ENCODE measurements around the gene BST2.
A peak's percentile ranks its signal among the peaks of the same experiment; 100 is the strongest.
"Not testable (repeated sequence)": the region's sequence is repeated elsewhere in the genome, so short reads cannot be mapped to it uniquely, and the experiment has no call there.

The BST2 gene

GRCh38 chr19:17376935-17377600 lies 28.4 kb downstream of the BST2 start, which contains the start of gene PLVAP:
PLVAP (minus strand) TSS chr19:17377342; CDS start chr19:17377288, 54 bp downstream.
- Histone ChIP-seq H3K9me2 (ENCODE audit: low read depth, low read length) (no peaks in the 10 kb centered on the region), H3F3A (ENCODE audit: insufficient read depth, low read length) (no peaks in the 10 kb centered on the region), H3K9ac (ENCODE audit: low read length) (no peak within 1 kb of the TSS), H2AFZ (ENCODE audit: low read length) (no peak within 1 kb of the TSS), H3K4me1 (ENCODE audit: insufficient read depth, low read length, severe bottlenecking) (peaks cover 3% of the 10 kb centered on the region), H3K79me2 (ENCODE audit: insufficient read depth, low read length) (no peaks in the 10 kb centered on the region), H3K4me2 (ENCODE audit: low read length) (no peak within 1 kb of the TSS), H3K9me3 (ENCODE audit: low read length) (no peaks in the 10 kb centered on the region; the same call in 1 of the 2 replicates), H3K27ac (ENCODE audit: low read depth, low read length, poor library complexity, severe bottlenecking) (no peak within 1 kb of the TSS), H4K20me1 (ENCODE audit: insufficient read depth, low read length) (no peaks in the 10 kb centered on the region), H3K27me3 (ENCODE audit: insufficient read depth, low read length) (no peaks in the 10 kb centered on the region), H3K36me3 (ENCODE audit: insufficient read depth, low read length) (no peaks in the 10 kb centered on the region; the same call in 1 of the 2 replicates), H3K4me3 (ENCODE audit: low read depth, low read length, poor library complexity, severe bottlenecking) (no peak within 1 kb of the TSS)
- TF ChIP-seq EZH2 (IDR thresholded peaks at IDR 0.05; ENCODE audit: borderline replicate concordance, low read length): no peak
- TF ChIP-seq CTCF (IDR thresholded peaks at IDR 0.05; ENCODE audit: low read length): no peak

- no peak overlapping the region for H3K9ac ChIP-seq (ENCODE audit: low read length)
- H4K20me1 ChIP-seq (ENCODE audit: insufficient read depth, low read length): no peaks in the 10 kb centered on the region
- H3K27ac ChIP-seq (ENCODE audit: low read depth, low read length, poor library complexity, severe bottlenecking): no peak overlapping the region
- H3K79me2 ChIP-seq (ENCODE audit: insufficient read depth, low read length): no peaks in the 10 kb centered on the region
- no peak overlapping the region for H3K4me3 ChIP-seq (ENCODE audit: low read depth, low read length, poor library complexity, severe bottlenecking)
- 0 out of 2 replicates have a peak overlapping the region, but pooled peaks have one; percentile 6 for H3K4me2 ChIP-seq (ENCODE audit: low read length)
- TF ChIP-seq EZH2 (IDR thresholded peaks at IDR 0.05; ENCODE audit: borderline replicate concordance, low read length) (no peak), CTCF (IDR thresholded peaks at IDR 0.05; ENCODE audit: low read length) (no peak)
- H3K9me2 ChIP-seq (ENCODE audit: low read depth, low read length): no peaks in the 10 kb centered on the region
- H3K27me3 ChIP-seq (ENCODE audit: insufficient read depth, low read length): peaks cover 3% of the 10 kb centered on the region; the same call in 1 of the 2 replicates
- no peaks in the 10 kb centered on the region for H3K9me3 ChIP-seq (ENCODE audit: low read length)
- H2AFZ ChIP-seq (ENCODE audit: low read length): no peak overlapping the region
- no peaks in the 10 kb centered on the region for H3K36me3 ChIP-seq (ENCODE audit: insufficient read depth, low read length)
- no peaks in the 10 kb centered on the region for H3F3A ChIP-seq (ENCODE audit: insufficient read depth, low read length)
- peaks cover 6% of the 10 kb centered on the region for H3K4me1 ChIP-seq (ENCODE audit: insufficient read depth, low read length, severe bottlenecking)
Measured at GRCh38 chr19:17370026-17370587, 35.3 kb downstream of the BST2 start.

- no peak overlapping the region for H3K4me3 ChIP-seq (ENCODE audit: low read depth, low read length, poor library complexity, severe bottlenecking)
- H3K79me2 ChIP-seq (ENCODE audit: insufficient read depth, low read length): no peaks in the 10 kb centered on the region
- H4K20me1 ChIP-seq (ENCODE audit: insufficient read depth, low read length): no peaks in the 10 kb centered on the region
- peaks cover 4% of the 10 kb centered on the region; the same call in 1 of the 2 replicates for H3K27me3 ChIP-seq (ENCODE audit: insufficient read depth, low read length)
- H3F3A ChIP-seq (ENCODE audit: insufficient read depth, low read length): no peaks in the 10 kb centered on the region
- H3K27ac ChIP-seq (ENCODE audit: low read depth, low read length, poor library complexity, severe bottlenecking): no peak overlapping the region
- no peaks in the 10 kb centered on the region for H3K9me3 ChIP-seq (ENCODE audit: low read length)
- no peaks in the 10 kb centered on the region for H3K9me2 ChIP-seq (ENCODE audit: low read depth, low read length)
- no peak overlapping the region for H2AFZ ChIP-seq (ENCODE audit: low read length)
- H3K9ac ChIP-seq (ENCODE audit: low read length): no peak overlapping the region
- H3K4me1 ChIP-seq (ENCODE audit: insufficient read depth, low read length, severe bottlenecking): peaks cover 6% of the 10 kb centered on the region
- H3K4me2 ChIP-seq (ENCODE audit: low read length): no peak overlapping the region
- TF ChIP-seq CTCF (IDR thresholded peaks at IDR 0.05; ENCODE audit: low read length): no peak
- no peak for TF ChIP-seq EZH2 (IDR thresholded peaks at IDR 0.05; ENCODE audit: borderline replicate concordance, low read length)
- no peaks in the 10 kb centered on the region for H3K36me3 ChIP-seq (ENCODE audit: insufficient read depth, low read length)
Measured at GRCh38 chr19:17365361-17365760, 40.1 kb downstream of the BST2 start.

GRCh38 chr19:17363852-17364605 lies 41.4 kb downstream of the BST2 start:
- H3K4me1 ChIP-seq (ENCODE audit: insufficient read depth, low read length, severe bottlenecking); H3K79me2 ChIP-seq (ENCODE audit: insufficient read depth, low read length); H3K36me3 ChIP-seq (ENCODE audit: insufficient read depth, low read length); H3F3A ChIP-seq (ENCODE audit: insufficient read depth, low read length); H3K27me3 ChIP-seq (ENCODE audit: insufficient read depth, low read length); H3K27ac ChIP-seq (ENCODE audit: low read depth, low read length, poor library complexity, severe bottlenecking); H3K9me2 ChIP-seq (ENCODE audit: low read depth, low read length); H3K9ac ChIP-seq (ENCODE audit: low read length); H3K4me2 ChIP-seq (ENCODE audit: low read length); H3K9me3 ChIP-seq (ENCODE audit: low read length); H4K20me1 ChIP-seq (ENCODE audit: insufficient read depth, low read length); H3K4me3 ChIP-seq (ENCODE audit: low read depth, low read length, poor library complexity, severe bottlenecking); H2AFZ ChIP-seq (ENCODE audit: low read length): not testable (repeated sequence)
